Measurements from ENCODE around the gene LGR4. TPM values are rescaled to one million over a fixed set of nuclear protein-coding genes. Genes with fewer than 3 reads are reported as not detected.

LGR4 gene
- total RNA-seq, 1 experiment from 2014 or later = 99.2 TPM

DNA sequence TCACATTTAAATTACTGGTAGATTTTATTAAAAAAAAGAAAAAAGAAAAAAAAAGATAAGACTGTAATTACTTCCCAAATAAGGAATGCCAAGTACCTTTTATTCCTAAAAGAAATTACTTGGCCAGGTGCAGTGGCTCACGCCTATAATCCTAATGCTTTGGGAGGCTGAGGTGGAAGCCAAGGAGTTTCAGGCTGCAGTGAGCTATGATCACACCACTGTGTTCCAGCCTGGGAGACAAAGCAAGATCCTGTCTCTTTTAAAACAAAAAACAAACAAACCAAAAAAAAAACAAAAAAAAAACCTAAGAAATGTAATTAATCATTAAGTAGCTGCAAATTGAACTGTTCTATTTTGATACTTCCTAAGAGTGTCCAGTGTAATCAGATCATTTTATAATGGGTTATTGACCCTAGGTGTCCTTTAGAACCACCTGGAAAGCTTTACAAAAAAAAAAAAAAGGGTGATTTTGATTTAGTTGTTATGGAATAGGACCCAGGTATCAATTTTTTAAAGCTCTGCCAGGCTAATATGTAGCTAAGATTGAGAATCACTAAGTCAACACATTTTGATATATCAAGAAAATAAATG is 23.2 kb upstream of the LGR4 start:
- Histone ChIP-seq H2BK5ac (ENCODE audit: insufficient read length, low read length) (no peak overlapping the region), H2AFZ (ENCODE audit: low read length) (no peak overlapping the region), H3K79me2 (ENCODE audit: insufficient read depth, low read length) (no peaks in the 10 kb centered on the region), H2AK5ac (ENCODE audit: insufficient read length, low read length) (no peak overlapping the region), H3K4me1 (ENCODE audit: insufficient read depth, low read length) (no peaks in the 10 kb centered on the region), H3K18ac (ENCODE audit: insufficient read length, low read depth, low read length) (no peak overlapping the region), H2BK12ac (ENCODE audit: insufficient read length, low read depth, low read length) (no peak overlapping the region), H4K91ac (ENCODE audit: insufficient read length, low read depth, low read length) (no peak overlapping the region), H4K20me1 (ENCODE audit: control insufficient read depth, insufficient read depth, insufficient read length) (no peaks in the 10 kb centered on the region), H3K79me1 (ENCODE audit: insufficient read depth, low read depth, low read length, poor library complexity, severe bottlenecking) (no peaks in the 10 kb centered on the region), H3K23me2 (ENCODE audit: insufficient read length, low read depth, low read length, poor library complexity, severe bottlenecking) (no peaks in the 10 kb centered on the region), H3K23ac (ENCODE audit: insufficient read length, low read depth, low read length) (no peak overlapping the region), H3K4me2 (ENCODE audit: insufficient read depth, insufficient read length, low read length) (no peak overlapping the region), H3K27ac (ENCODE audit: insufficient read length, low read depth, low read length) (no peak overlapping the region), H3K9ac (ENCODE audit: extremely low read depth, insufficient read length, low read length) (no peak overlapping the region), H3K14ac (ENCODE audit: insufficient read depth, low read length) (no peak overlapping the region), H4K8ac (replicated peaks; ENCODE audit: insufficient read length, low read depth, low read length) (no peak overlapping the region), H4K5ac (ENCODE audit: insufficient read length, low read depth, low read length) (no peak overlapping the region), H2BK20ac (ENCODE audit: low read depth, low read length, poor library complexity, severe bottlenecking) (no peak overlapping the region), H2BK15ac (ENCODE audit: low read depth, low read length) (no peak overlapping the region), H2BK120ac (ENCODE audit: low read depth, low read length, poor library complexity, severe bottlenecking) (no peak overlapping the region), H3K4ac (ENCODE audit: low read depth, low read length) (no peak overlapping the region), H3K56ac (ENCODE audit: insufficient read length, low read depth, low read length) (no peak overlapping the region), H3T11ph (ENCODE audit: low read length) (no peak overlapping the region), H3K9me3 (ENCODE audit: control insufficient read depth, low read depth, low read length) (no peaks in the 10 kb centered on the region), H3K27me3 (ENCODE audit: insufficient read depth, low read length) (no peaks in the 10 kb centered on the region)
- TF ChIP-seq, protein P1, sequence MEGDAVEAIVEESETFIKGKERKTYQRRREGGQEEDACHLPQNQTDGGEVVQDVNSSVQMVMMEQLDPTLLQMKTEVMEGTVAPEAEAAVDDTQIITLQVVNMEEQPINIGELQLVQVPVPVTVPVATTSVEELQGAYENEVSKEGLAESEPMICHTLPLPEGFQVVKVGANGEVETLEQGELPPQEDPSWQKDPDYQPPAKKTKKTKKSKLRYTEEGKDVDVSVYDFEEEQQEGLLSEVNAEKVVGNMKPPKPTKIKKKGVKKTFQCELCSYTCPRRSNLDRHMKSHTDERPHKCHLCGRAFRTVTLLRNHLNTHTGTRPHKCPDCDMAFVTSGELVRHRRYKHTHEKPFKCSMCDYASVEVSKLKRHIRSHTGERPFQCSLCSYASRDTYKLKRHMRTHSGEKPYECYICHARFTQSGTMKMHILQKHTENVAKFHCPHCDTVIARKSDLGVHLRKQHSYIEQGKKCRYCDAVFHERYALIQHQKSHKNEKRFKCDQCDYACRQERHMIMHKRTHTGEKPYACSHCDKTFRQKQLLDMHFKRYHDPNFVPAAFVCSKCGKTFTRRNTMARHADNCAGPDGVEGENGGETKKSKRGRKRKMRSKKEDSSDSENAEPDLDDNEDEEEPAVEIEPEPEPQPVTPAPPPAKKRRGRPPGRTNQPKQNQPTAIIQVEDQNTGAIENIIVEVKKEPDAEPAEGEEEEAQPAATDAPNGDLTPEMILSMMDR (conservative IDR thresholded peaks at IDR 0.05) = no peak
- Mint-ChIP-seq H3K27me3 (ENCODE audit: low read depth) (no peaks in the 10 kb centered on the region), H3K4me1 (peaks cover 0 to 2% of the 10 kb centered on the region in 2 experiments; a peak in 1 of 4 replicates), H3K9me3 (peaks cover 0 to 3% of the 10 kb centered on the region in 2 experiments; a peak in 1 of 5 replicates), H3K27ac (no peak overlapping the region), H3K4me3 (no peak overlapping the region), H3K36me3 (ENCODE audit: insufficient read depth in 1 of 3, low read depth in 3 of 3) (peaks cover 19 to 68% (median 66%) of the 10 kb centered on the region in 3 experiments; a peak in 6 of 7 replicates)
- WGBS (ENCODE audit: extremely low coverage, insufficient read length, low lambda C conversion rate) = no CpG with 5 or more reads among the region's 1 CpG
- DNase-seq = no peak

Measured in H9 (cell line).